Choroid plexus epithelial cell (primary cell): Measurements from ENCODE around the gene CLCN5.
A peak's percentile ranks its signal among the peaks of the same experiment; 100 is the strongest.

Experiments used
- DNase-seq: peaks from one replicate; pipeline ENCODE4 v3.0.0-alpha.2; 2010; ENCODE audit warnings: low read depth
- H3K4me3 ChIP-seq: 2 replicates; pipeline ENCODE4 v1.5.1; 2011; ENCODE audit warnings: low read depth, mild to moderate bottlenecking, control low read depth, low read length, moderate library complexity
- TF ChIP-seq, protein P1 (sequence below): conservative IDR thresholded peaks from 2 replicates; pipeline ENCODE4 v1.5.1; 2011; ENCODE audit warnings: low read depth, mild to moderate bottlenecking, control low read depth, inconsistent platforms, low read length, moderate library complexity

CLCN5 gene

DNA sequence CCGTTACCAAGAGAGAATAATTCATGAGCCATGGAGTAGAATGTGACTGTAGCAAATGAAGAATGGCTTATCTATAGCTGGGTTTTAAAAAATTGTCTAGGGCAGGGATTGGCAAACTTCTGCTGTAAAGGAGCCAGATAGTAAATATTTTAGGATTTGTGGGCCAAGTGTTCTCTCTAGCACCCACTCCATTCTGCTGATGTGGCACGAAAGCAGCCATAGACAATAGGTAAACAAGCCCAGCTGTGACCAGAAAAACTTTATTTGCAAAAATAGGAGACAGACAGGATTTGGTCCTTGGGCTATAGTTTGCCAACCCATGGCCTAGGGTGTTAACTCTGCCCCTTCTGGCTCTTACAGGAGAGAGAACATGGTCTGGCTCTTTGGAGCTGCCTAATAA lies 151.2 kb downstream of the CLCN5 start:
- TF ChIP-seq, protein P1, sequence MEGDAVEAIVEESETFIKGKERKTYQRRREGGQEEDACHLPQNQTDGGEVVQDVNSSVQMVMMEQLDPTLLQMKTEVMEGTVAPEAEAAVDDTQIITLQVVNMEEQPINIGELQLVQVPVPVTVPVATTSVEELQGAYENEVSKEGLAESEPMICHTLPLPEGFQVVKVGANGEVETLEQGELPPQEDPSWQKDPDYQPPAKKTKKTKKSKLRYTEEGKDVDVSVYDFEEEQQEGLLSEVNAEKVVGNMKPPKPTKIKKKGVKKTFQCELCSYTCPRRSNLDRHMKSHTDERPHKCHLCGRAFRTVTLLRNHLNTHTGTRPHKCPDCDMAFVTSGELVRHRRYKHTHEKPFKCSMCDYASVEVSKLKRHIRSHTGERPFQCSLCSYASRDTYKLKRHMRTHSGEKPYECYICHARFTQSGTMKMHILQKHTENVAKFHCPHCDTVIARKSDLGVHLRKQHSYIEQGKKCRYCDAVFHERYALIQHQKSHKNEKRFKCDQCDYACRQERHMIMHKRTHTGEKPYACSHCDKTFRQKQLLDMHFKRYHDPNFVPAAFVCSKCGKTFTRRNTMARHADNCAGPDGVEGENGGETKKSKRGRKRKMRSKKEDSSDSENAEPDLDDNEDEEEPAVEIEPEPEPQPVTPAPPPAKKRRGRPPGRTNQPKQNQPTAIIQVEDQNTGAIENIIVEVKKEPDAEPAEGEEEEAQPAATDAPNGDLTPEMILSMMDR: no peak

DNA sequence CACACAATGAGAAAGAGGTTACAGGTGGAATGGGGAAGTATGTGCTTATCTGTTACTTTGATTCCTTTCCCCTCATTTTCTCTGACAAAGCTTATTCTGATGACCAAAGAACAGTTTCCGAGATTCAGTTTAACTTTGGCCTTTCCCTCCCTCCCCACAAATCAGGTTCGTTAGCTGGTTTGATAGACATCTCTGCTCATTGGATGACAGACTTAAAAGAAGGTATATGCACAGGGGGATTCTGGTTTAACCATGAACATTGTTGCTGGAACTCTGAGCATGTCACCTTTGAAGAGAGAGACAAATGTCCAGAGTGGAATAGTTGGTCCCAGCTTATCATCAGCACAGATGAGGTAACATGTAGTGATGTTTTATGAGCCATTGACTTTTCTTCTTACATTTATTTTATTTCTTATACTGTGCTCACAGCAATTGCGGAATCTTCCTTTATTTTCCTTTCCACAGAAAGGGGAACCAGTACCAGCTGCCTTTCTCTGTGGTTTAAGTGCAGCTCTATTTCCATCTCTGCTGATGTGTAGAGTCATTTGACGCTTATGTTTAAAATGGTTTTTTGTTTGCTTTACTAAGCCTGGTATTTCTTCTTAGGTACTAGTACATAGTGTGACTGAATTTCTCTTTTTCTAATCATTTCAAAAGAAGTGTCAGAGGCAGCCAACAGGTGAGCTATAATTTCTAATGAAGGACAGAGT lies 153.4 kb downstream of the CLCN5 start:
- no peak overlapping the region for H3K4me3 ChIP-seq
- no peak for DNase-seq

More for the DNA sequence above, 151.2 kb downstream of the CLCN5 start:
- no peak for DNase-seq
- H3K4me3 ChIP-seq: no peak overlapping the region

DNA sequence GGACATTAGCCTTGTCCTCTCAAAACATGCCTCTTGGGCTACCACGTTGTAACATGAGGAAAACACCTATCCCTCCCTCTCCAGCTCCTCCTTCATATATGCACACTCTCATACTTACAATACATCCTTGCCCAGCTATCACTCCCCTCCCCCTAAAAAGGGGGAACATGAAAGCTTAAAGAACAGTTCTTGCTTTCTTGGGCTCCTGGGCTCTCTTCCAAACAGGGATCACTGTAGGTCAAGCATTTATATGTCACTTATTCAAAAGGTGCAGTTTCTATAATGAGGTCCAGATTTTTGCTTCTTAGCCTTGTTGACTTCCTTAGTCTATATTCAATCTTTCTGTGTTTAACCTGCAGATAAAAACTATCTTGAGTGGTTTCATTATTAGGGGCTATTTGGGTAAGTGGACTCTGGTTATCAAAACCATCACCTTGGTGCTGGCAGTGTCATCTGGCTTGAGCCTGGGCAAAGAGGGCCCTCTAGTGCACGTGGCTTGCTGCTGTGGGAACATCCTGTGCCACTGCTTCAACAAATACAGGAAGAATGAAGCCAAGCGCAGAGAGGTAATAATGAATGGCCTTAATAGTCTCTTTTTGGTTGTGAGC lies 159.0 kb downstream of the CLCN5 start:
- no peak overlapping the region for H3K4me3 ChIP-seq
- TF ChIP-seq, protein P1: peak; percentile 59
- DNase-seq: peak; percentile 49

More for the DNA sequence above, 153.4 kb downstream of the CLCN5 start:
- TF ChIP-seq, protein P1: no peak

DNA sequence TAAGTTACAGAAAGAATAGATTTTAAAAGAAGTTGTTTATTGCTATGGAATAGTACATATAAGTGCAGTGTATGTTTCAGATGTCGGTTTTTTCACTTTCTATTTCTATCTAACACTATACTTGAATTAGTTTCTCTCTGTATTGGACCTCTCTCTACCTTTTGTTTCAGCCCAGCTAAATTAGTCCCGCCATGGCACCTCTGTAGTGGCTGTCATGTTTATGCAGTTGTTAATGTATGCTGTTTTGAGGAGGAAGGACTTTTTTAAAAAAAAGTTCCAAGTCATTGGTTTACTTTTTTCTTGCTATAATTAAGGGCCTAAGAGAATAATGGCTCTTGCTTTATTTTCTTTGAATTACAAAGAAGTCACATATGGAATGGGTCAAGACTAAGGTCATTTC lies 160.3 kb downstream of the CLCN5 start:
- no peak overlapping the region for H3K4me3 ChIP-seq
- TF ChIP-seq, protein P1: no peak
- DNase-seq: no peak

DNA sequence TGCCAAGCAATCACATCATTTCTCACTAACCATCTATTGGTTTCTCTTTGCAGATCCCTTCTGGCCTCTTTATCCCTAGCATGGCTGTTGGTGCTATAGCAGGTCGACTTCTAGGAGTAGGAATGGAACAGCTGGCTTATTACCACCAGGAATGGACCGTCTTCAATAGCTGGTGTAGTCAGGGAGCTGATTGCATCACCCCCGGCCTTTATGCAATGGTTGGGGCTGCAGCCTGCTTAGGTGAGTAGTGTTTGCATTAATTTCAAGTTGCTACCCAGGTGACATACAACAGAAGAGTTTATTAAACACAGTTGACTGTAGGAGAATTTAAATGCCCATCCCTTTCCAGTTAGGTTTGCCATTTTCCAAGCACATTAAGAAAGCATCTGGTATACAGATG lies 166.2 kb downstream of the CLCN5 start:
- no peak for DNase-seq
- TF ChIP-seq, protein P1: no peak
- H3K4me3 ChIP-seq: no peak overlapping the region

DNA sequence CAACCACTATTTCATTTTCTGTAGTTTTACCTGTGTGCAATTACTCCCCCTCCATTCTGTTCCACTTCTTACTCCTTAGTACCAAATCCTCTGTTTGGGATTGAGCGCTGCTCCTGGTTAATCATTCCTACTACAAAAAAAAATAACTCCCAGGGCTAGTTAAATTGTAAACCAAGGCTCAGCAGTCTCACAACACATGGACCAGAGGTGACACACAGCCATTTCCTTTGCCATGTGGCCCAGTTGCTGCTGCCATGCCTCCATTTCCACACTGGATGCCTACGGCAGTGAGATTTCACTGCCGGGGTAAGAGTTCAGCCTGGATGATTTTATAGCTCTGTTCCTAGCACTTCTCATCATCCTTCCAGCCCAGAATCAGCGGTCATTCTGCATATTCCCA lies 171.2 kb downstream of the CLCN5 start:
- TF ChIP-seq, protein P1: no peak
- no peak for DNase-seq
- no peak overlapping the region for H3K4me3 ChIP-seq

DNA sequence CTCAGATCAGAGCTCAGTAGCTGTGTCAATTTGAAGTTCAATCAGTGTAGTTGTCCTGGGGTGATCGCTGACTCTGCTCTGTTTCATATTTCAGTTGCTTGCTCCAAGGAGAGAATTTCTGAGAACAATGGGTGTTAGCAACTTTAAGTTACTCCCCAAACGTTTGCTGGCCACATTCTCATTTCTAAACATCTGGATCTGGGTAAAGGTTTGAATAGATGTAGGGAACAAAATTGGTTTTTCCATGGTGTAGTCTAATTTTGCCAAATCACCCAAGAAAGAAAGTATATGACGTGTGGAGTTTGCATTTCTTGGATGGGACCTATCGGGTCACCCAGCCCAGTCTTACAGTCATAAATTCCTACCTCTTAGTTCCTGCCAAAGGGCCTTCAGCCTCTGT lies 174.7 kb downstream of the CLCN5 start:
- H3K4me3 ChIP-seq: no peak overlapping the region
- TF ChIP-seq, protein P1: no peak
- DNase-seq: no peak
